DOHH2 (cell line): ENCODE measurements around the gene LRCH1.

Experiments
- H3F3A ChIP-seq: fragments of 200-600 bp; sonication (generic), shearing (Covaris generic); 2 replicates; pipeline ENCODE4 v1.6.0; 2016; ENCODE audit warnings: antibody characterized with exemption, mild to moderate bottlenecking; ENCODE audit not compliant: control insufficient read depth, insufficient read depth
- H3K27ac ChIP-seq: fragments of 200-600 bp; sonication (generic); 2 replicates; pipeline ENCODE4 v1.5.1; 2014; ENCODE audit warnings: low read depth, mild to moderate bottlenecking, low read length, moderate library complexity
- H3K27me3 ChIP-seq: fragments of 200-600 bp; sonication (generic); 2 replicates; pipeline ENCODE4 v1.6.1; 2014; ENCODE audit warnings: mild to moderate bottlenecking, low read length, mixed read lengths; ENCODE audit not compliant: control insufficient read depth
- H3K36me3 ChIP-seq: fragments of 200-600 bp; sonication (generic); 2 replicates; pipeline ENCODE4 v1.6.1; 2014; ENCODE audit warnings: mild to moderate bottlenecking, low read length, moderate library complexity, mixed read lengths; ENCODE audit not compliant: control insufficient read depth
- H3K4me1 ChIP-seq: fragments of 200-600 bp; sonication (generic); 2 replicates; pipeline ENCODE4 v1.6.1; 2014; ENCODE audit warnings: mild to moderate bottlenecking, low read length, mixed read lengths; ENCODE audit not compliant: control insufficient read depth
- H3K4me2 ChIP-seq: fragments of 200-600 bp; sonication (generic); 2 replicates; pipeline ENCODE4 v1.6.0; 2014; ENCODE audit warnings: mild to moderate bottlenecking, low read length, moderate library complexity
- H3K4me3 ChIP-seq: fragments of 200-600 bp; sonication (generic); 2 replicates; pipeline ENCODE4 v1.5.1; 2014; ENCODE audit warnings: mild to moderate bottlenecking, low read length, mixed read lengths
- H3K79me2 ChIP-seq: fragments of 200-600 bp; sonication (generic); 2 replicates; pipeline ENCODE4 v1.6.1; 2014; ENCODE audit warnings: mild to moderate bottlenecking, low read length, mixed read lengths; ENCODE audit not compliant: control insufficient read depth
- H3K9me2 ChIP-seq: fragments of 200-600 bp; sonication (generic); replicated peaks from 2 replicates; pipeline ENCODE4 v1.6.1; 2014; ENCODE audit warnings: mild to moderate bottlenecking, low read length, mixed read lengths; ENCODE audit not compliant: control insufficient read depth
- H3K9me3 ChIP-seq: fragments of 200-600 bp; sonication (generic); 2 replicates; pipeline ENCODE4 v1.6.1; 2014; ENCODE audit warnings: antibody characterized with exemption, low read length, mixed read lengths; ENCODE audit not compliant: control insufficient read depth, insufficient read depth
- H4K20me1 ChIP-seq: fragments of 200-600 bp; sonication (generic); 2 replicates; pipeline ENCODE4 v1.6.0; 2014; ENCODE audit warnings: low read depth, mild to moderate bottlenecking, antibody characterized with exemption, low read length, moderate library complexity; ENCODE audit not compliant: control insufficient read depth, insufficient read depth
- CTCF ChIP-seq: fragments of 200-600 bp; sonication (generic); IDR thresholded peaks from one replicate; pipeline ENCODE4 v1.5.1; 2014; ENCODE audit warnings: antibody characterized with exemption, mild to moderate bottlenecking, low read depth, low read length; ENCODE audit not compliant: poor library complexity, severe bottlenecking
- EZH2phosphoT487 ChIP-seq: fragments of 200-600 bp; sonication (generic); IDR thresholded peaks from 2 replicates; pipeline ENCODE4 v1.6.1; 2017; ENCODE audit warnings: borderline replicate concordance, mild to moderate bottlenecking, antibody characterized with exemption, low read length, moderate library complexity, mixed read lengths

Gene LRCH1

GRCh38 chr13:46535002-46535401 lies 18.0 kb upstream of the LRCH1 start:
- H3K4me2 ChIP-seq = no peak overlapping the region
- H3K79me2 ChIP-seq = no peaks in the 10 kb centered on the region
- H3K9me3 ChIP-seq = no peaks in the 10 kb centered on the region
- no peaks in the 10 kb centered on the region for H3K9me2 ChIP-seq
- TF ChIP-seq EZH2phosphoT487 = no peak
- no peak for TF ChIP-seq CTCF
- H3F3A ChIP-seq = no peaks in the 10 kb centered on the region
- H3K36me3 ChIP-seq = no peaks in the 10 kb centered on the region
- no peaks in the 10 kb centered on the region for H3K4me1 ChIP-seq
- H4K20me1 ChIP-seq = no peaks in the 10 kb centered on the region
- H3K27me3 ChIP-seq = peaks cover 6% of the 10 kb centered on the region; the same call in 1 of the 2 replicates
- no peak overlapping the region for H3K27ac ChIP-seq
- H3K4me3 ChIP-seq = no peak overlapping the region

GRCh38 chr13:46535825-46536224 lies 17.1 kb upstream of the LRCH1 start:
- H3K27me3 ChIP-seq = peaks cover 6% of the 10 kb centered on the region; the same call in 1 of the 2 replicates
- no peak overlapping the region for H3K27ac ChIP-seq
- TF ChIP-seq CTCF (no peak), EZH2phosphoT487 (no peak)
- no peaks in the 10 kb centered on the region for H3F3A ChIP-seq
- no peaks in the 10 kb centered on the region for H3K4me1 ChIP-seq
- no peaks in the 10 kb centered on the region for H3K9me3 ChIP-seq
- H4K20me1 ChIP-seq = no peaks in the 10 kb centered on the region
- H3K4me2 ChIP-seq = no peak overlapping the region
- no peaks in the 10 kb centered on the region for H3K79me2 ChIP-seq
- no peak overlapping the region for H3K4me3 ChIP-seq
- H3K36me3 ChIP-seq = no peaks in the 10 kb centered on the region
- no peaks in the 10 kb centered on the region for H3K9me2 ChIP-seq

- H3F3A ChIP-seq = no peaks in the 10 kb centered on the region
- H4K20me1 ChIP-seq = no peaks in the 10 kb centered on the region
- H3K4me1 ChIP-seq = no peaks in the 10 kb centered on the region
- H3K9me2 ChIP-seq = no peaks in the 10 kb centered on the region
- no peaks in the 10 kb centered on the region for H3K9me3 ChIP-seq
- H3K4me2 ChIP-seq = no peak overlapping the region
- no peaks in the 10 kb centered on the region for H3K36me3 ChIP-seq
- no peaks in the 10 kb centered on the region for H3K79me2 ChIP-seq
- no peak overlapping the region for H3K27ac ChIP-seq
- no peak overlapping the region for H3K4me3 ChIP-seq
- TF ChIP-seq CTCF (no peak), EZH2phosphoT487 (no peak)
- peaks cover 6% of the 10 kb centered on the region; the same call in 1 of the 2 replicates for H3K27me3 ChIP-seq
Observed at GRCh38 chr13:46536341-46536740, 16.6 kb upstream of the LRCH1 start.
